ENCODE data around the gene EVC.

GRCh38 chr4:5721923-5722322 lies 10.9 kb downstream of the EVC start:
- TF ChIP-seq CTCF (IDR thresholded peaks at IDR 0.05) (no peak), POLR2A (IDR thresholded peaks at IDR 0.05) (no peak)
